Suppressor macrophage treated with lipopolysaccharide for 1 hour (primary cell): ENCODE data around the gene PITX2.
A peak's percentile ranks its signal among the peaks of the same experiment; 100 is the strongest.

Source experiments
- DNase-seq, 3 donors: peaks; one replicate each; pipeline ENCODE4 v3.0.0-alpha.2; 2020 to 2022

The PITX2 gene

DNA sequence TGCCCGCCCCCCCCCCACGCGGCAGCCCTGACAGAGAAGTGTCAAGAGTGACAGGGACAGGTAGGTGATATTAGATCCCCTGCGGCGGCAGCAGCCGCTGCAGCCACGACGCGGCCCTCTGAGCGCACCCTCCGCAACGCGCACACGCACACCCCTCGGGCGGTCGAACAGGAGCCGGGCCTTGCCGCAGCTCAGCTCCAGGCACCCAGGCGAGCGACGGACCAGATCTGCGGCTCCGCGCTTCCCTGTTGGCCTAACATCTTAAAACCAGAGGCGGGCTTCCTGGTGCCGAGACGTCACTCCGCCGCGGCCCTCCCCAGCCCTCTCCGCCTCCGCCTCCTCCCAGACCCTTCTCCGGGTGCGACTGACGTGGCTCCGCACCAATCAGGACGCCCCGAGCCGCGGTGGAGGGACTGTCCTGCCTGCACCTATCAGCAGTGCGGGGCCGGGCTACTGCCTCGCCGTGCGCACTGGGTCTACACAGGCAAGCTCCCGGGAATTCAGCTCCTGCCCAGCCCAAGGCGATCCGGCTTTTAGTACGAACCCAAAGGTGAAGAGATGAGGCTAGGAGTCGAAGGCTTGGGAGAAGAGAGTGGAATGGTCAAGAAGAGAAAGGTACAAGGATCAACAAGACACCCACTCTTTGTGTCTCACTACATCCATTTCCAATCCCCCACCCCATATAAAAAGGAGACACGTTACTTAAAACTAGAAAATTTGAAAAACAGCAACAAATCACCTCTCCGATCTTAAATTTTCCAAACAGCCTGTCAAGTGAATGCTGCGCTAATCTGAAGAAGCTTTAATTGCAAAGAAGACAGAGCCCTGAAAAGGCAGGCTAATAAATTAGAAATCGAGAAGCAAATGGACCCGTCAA, at the start of gene PITX2:
PITX2 (minus strand) TSS at position 237 of the 877 bp plus-strand sequence. CDS start 617 bp downstream, outside the sequence.
- peak; percentile 59 to 75 (median 63) for DNase-seq

DNA sequence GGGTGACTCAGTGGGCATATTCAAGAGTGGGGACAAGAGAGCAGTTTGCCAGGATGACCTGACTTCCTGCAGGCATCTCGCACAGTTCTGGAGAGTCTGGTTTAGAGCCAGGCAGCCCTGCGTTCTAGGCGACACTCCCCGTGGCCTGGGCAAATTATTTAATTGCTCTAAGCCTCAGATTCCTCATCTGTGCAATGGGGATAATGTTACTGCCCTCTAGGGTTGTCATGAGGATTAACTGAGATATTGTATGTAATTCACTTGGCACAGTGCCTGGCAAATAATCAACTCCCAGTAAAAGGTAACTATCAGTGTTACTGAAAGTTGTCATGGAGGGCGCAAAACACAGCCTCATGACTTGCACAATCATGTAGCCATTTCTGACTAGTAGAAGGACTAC, 48.8 kb upstream of the PITX2 start:
- no peak for DNase-seq

GRCh38 chr4:110669663-110670062, 46.8 kb upstream of the PITX2 start:
- no peak for DNase-seq

DNA sequence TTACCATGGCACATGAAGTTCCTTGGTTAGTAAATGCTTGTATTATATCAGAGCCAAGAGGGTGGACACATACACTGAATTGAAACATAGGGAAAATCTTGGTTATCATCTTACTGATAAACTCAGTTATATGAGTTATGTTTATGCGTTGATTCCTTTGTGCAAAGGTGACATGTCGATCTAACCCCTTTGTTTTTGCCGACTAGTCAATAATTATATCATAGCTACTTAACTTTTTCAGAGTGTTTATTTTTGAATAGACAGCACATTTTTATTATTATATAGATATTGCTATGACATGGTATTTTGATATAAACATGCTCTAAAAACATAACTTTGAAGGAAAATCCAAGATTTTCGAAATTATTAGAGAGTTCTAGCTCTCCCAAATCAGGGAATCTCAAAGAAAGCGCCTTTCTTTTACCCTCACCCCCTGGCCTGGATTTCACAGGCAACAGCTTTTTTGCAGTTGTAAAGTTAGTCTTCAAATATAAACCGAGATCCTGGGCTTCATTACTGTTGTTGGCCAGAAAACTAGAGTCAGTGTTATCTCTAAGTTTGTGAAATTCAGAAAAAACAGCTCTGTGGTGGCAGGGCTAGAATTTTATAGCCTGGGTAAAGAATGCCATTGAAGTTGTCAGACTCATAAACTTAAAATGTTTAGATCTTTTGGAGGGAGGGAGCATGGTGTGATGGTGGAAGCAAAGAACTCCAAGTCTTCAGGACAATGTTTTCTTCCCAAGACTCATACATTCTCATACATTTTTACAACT, 45.8 kb upstream of the PITX2 start:
- no peak for DNase-seq

DNA sequence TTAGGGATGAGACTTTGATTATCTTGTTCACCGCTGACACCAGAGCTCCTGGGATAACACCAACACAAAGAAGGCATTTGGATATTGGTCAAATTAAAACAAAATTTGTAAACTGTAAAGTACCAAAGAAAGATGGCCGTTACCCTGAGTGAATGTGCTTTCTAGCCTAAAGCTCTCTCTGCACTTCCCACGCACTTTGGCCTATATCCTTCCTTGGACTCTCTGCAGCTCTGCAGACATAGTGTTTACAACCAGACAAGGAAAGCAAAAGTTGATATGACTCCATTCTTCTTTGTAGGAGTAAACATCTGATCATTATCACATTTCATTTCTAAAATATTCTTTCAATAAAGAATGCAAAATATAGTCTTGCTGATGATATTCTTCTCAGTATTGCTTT, 44.8 kb upstream of the PITX2 start:
- no peak for DNase-seq

DNA sequence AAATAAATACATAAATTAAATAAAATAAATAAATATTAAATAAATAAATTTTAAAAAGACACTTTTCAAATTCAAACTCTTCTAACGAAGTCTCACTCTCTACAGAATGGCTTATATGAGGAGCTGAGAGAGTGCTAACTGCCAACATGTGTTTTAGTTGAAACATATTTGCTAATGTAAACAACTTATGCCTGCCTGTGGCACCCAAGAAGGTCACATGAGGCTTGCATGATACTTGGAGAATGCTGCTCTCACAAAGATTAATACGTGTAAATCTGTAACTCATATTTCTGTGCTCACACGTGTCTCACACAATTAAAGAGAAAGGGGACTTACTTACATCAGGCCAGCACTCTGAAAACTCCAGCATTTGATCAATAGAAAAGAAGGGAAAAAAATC, 43.2 kb upstream of the PITX2 start:
- no peak for DNase-seq

GRCh38 chr4:110663738-110664444, 41.0 kb upstream of the PITX2 start:
- DNase-seq, result no peak

- DNase-seq, result no peak
Observed at GRCh38 chr4:110663206-110663605, 40.3 kb upstream of the PITX2 start.

- no peak for DNase-seq
Observed at GRCh38 chr4:110660755-110661154, 37.9 kb upstream of the PITX2 start.

DNA sequence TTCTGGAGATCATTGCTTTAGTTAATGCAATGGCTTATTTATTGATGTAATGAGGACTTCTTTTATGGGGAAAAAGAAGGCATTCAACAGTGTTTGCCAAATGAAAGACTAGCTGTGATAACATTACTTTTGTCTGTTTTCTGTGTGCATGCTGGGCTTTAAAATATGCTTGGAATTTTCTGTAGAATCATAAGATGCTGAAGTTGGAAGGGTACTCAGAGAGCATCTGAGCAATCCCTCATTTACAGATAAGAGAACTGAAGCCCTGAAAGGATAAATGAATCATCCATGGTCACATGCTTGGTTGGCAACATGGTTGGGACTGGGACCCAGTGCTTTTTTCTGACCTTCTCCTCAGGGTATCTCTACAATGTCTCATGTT, 31.4 kb upstream of the PITX2 start:
- DNase-seq, result no peak

DNA sequence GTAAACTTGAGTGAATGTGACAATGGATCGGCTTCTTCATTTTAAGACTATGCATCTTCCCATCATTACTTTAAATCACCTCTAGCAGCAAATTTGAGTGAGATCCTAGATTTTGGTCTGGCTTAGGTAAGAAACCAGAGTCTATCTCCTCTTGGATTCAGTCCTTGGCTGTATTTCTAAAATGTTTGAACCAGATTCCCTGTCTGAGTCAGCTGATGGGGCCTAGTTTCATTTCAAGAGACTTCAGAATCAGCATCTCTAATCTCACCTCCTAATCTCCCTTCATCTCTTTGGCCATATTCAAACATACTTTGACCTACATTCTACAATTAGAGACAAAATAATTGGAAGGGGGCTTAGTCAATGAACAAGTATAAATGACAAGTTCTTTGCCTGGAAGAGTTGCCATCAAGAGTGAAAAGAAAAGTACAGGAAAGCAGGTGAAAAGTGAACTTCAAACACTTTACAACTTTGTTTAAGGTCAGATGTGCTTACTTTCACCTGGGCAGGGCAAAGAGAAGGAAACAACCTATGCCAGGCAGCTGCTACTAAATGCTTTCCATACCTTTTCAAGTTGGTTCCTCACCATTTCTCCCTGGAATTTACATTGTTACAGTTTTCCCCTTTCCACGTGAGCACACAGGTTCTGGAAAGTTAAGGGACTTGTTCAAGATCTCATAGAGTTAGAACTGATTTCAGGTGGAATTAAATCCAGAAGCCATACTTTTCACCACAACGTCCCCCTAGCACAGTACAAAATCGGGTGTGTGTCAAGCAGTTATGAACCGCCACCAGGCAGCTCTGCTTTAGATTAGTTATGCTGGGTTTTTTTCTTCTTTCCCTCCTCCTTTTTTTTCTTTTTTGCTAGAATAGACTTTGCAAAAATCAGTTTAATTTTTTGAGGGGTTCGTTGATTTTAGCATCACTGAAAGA, 30.7 kb upstream of the PITX2 start:
- DNase-seq, result no peak

DNA sequence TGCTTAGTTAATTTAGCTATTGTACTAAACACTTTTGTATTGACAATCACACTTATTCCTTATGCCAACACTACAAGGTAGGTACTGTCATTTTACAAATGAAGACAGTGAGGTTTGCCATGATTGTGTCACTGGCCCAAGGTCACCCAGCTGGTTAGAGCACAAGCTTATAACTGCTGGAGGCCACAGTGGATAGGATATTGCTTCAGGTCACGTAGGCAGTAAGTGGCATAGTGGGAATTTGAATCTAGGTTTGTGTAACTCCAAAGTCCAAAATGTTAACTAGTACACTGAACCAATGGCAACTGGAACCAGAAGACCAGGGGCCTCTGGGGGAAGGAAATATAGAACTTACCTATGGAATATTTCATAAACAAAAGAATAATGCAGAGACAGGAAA, 21.1 kb upstream of the PITX2 start:
- no peak for DNase-seq

GRCh38 chr4:110643096-110643495, 20.2 kb upstream of the PITX2 start:
- DNase-seq, result no peak

DNA sequence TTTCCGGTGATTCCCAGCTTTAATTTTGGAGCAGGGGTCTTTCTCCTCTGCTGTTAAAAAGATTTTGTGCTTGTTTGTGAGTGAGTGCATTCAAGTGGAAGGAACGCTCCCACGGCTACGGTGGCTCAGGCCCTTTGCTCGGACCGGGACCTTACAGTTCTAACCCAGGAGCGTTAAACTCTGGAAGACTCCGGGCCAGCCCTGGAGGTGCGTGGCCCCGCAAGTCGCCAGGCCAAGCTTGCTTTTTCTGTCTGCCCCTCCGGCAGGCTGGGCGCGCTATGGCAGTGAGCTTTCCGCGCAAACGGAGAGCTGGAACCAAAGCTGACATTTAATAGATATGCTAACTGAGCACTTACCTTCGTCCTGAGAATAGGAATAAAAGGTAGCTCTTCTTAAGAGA, 18.3 kb upstream of the PITX2 start:
- no peak for DNase-seq

GRCh38 chr4:110640576-110640975, 17.7 kb upstream of the PITX2 start:
- no peak for DNase-seq

DNA sequence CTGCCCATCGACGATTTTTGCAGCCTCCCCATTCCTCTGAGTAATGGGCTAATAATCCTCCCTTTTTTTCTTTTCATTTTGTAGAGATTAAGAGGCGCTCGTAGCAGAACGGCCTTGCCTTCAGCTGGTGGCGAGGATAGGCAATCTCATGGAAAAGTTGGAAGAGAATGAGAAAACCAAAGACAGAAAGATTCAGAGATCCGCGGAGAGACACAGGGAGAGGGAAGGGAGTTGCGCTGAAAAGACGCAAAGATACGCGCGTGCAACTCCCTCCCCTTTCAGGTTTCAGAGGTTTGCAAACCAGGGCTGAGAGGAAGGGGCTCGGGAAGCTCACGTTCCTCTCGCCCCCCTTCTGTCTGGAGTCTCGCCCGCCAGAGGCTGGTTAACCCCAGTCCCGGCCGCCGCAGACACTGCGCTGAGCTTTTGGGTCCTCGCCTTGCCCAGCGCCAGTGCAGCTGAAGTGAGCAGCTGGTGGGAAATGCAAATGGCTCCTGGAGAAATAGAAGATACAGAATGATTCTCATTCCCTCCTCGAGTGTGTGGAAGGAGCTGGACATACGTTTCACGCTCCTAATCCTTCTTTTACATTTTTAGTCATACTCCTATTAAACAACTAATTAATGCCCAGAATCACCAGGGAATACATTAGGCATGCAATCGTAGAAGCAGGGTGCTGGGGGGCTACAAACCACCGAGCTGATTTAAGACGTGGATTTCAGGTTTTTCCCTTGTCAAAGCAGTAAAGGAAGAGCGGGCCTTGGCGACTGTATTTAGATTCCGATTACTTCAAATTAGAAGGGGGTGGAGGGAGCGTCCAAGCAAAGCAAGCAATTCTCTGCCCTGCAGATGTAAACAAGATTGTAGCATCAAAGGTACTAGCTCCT, 16.6 kb upstream of the PITX2 start:
- no peak for DNase-seq

GRCh38 chr4:110638089-110638746, 15.3 kb upstream of the PITX2 start:
- DNase-seq, result no peak

DNA sequence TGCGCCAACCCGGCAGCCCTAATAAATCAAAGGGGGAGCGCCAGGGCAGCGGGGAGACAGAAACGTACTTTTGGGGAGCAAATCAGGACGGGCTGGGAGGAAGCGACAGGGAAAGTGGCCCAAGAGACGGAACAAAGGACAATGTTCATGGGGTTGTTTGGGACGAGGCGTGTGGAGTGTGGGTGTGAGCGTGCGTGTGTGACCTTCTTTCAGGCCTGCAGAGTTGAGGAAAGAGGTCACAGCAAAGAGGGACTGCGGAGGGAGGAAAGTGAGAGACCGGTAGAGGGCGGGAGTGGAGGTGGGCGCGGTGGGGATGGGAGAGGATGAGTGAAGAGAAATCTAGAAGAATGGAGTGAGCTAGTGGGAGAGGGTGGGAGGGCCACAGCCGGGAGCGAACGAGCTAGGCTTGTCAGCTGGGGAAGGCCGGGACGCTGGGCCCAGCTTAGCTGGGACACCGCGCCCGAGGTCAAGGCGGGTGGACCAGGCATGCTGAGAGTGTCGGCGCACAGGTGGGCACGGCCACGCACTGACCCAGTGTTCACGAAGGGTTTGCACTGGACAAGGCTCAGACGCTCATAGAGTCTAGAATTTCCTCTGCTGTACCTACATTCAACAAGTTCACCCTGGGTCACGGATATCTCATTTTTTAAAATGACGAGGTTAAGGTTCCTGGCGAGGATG, 14.7 kb upstream of the PITX2 start:
- DNase-seq, result no peak

GRCh38 chr4:110636680-110637407, 14.0 kb upstream of the PITX2 start:
- no peak for DNase-seq
